ENCODE data around the gene MGAT4A. TPM values are rescaled to one million over a fixed set of nuclear protein-coding genes. Genes with fewer than 3 reads are reported as not detected.

Gene MGAT4A
- total RNA-seq, 1 experiment from 2014 or later: 23.0 TPM

GRCh38 chr2:98773169-98773568 lies 42.2 kb upstream of the MGAT4A start:
- intact Hi-C loops (cut with micrococcal nuclease; ENCODE audit: unreplicated experiment): no loop called here
- H3K27ac Mint-ChIP-seq (ENCODE audit: unreplicated experiment): no peak overlapping the region
- no TSS peak for BruUV-seq (replicated peaks)
- no peak for TF ChIP-seq CTCF (IDR thresholded peaks at IDR 0.05; ENCODE audit: unreplicated experiment)
- CTCF ChIA-PET: no interaction called here
- DNase-seq: no peak
- peaks cover 21% of the 10 kb centered on the region for H3K27me3 Mint-ChIP-seq (ENCODE audit: unreplicated experiment)
- H3K36me3 Mint-ChIP-seq (ENCODE audit: insufficient read depth, unreplicated experiment): no peaks in the 10 kb centered on the region
- no peaks in the 10 kb centered on the region for H3K9me3 Mint-ChIP-seq (ENCODE audit: low read depth, unreplicated experiment)
- H3K4me1 Mint-ChIP-seq (ENCODE audit: low read depth, unreplicated experiment): peaks cover 30% of the 10 kb centered on the region
- H3K4me3 Mint-ChIP-seq (ENCODE audit: low read depth, unreplicated experiment): no peak overlapping the region

GRCh38 chr2:98772536-98772935 lies 41.6 kb upstream of the MGAT4A start:
- intact Hi-C loops (cut with micrococcal nuclease; ENCODE audit: unreplicated experiment): no loop called here
- CTCF ChIA-PET: no interaction called here
- no peak for TF ChIP-seq CTCF (IDR thresholded peaks at IDR 0.05; ENCODE audit: unreplicated experiment)
- no peak for DNase-seq
- Mint-ChIP-seq H3K9me3 (ENCODE audit: low read depth, unreplicated experiment) (no peaks in the 10 kb centered on the region), H3K36me3 (ENCODE audit: insufficient read depth, unreplicated experiment) (no peaks in the 10 kb centered on the region), H3K27me3 (ENCODE audit: unreplicated experiment) (peaks cover 21% of the 10 kb centered on the region), H3K27ac (ENCODE audit: unreplicated experiment) (no peak overlapping the region), H3K4me1 (ENCODE audit: low read depth, unreplicated experiment) (peaks cover 35% of the 10 kb centered on the region), H3K4me3 (ENCODE audit: low read depth, unreplicated experiment) (no peak overlapping the region)
- BruUV-seq (replicated peaks): no TSS peak

GRCh38 chr2:98771721-98772524 lies 41.0 kb upstream of the MGAT4A start:
- no peak for DNase-seq
- intact Hi-C loops (cut with micrococcal nuclease; ENCODE audit: unreplicated experiment): no loop called here
- H3K27me3 Mint-ChIP-seq (ENCODE audit: unreplicated experiment): peaks cover 21% of the 10 kb centered on the region
- no peaks in the 10 kb centered on the region for H3K36me3 Mint-ChIP-seq (ENCODE audit: insufficient read depth, unreplicated experiment)
- no peak overlapping the region for H3K4me3 Mint-ChIP-seq (ENCODE audit: low read depth, unreplicated experiment)
- H3K27ac Mint-ChIP-seq (ENCODE audit: unreplicated experiment): no peak overlapping the region
- H3K9me3 Mint-ChIP-seq (ENCODE audit: low read depth, unreplicated experiment): no peaks in the 10 kb centered on the region
- no TSS peak for BruUV-seq (replicated peaks)
- H3K4me1 Mint-ChIP-seq (ENCODE audit: low read depth, unreplicated experiment): peaks cover 42% of the 10 kb centered on the region
- CTCF ChIA-PET: no interaction called here
- TF ChIP-seq CTCF (IDR thresholded peaks at IDR 0.05; ENCODE audit: unreplicated experiment): no peak

- H3K4me1 Mint-ChIP-seq (ENCODE audit: low read depth, unreplicated experiment): peaks cover 48% of the 10 kb centered on the region
- H3K36me3 Mint-ChIP-seq (ENCODE audit: insufficient read depth, unreplicated experiment): no peaks in the 10 kb centered on the region
- H3K9me3 Mint-ChIP-seq (ENCODE audit: low read depth, unreplicated experiment): no peaks in the 10 kb centered on the region
- CTCF ChIA-PET: no interaction called here
- H3K27me3 Mint-ChIP-seq (ENCODE audit: unreplicated experiment): peaks cover 21% of the 10 kb centered on the region
- no peak overlapping the region for H3K4me3 Mint-ChIP-seq (ENCODE audit: low read depth, unreplicated experiment)
- no TSS peak for BruUV-seq (replicated peaks)
- intact Hi-C loops (cut with micrococcal nuclease; ENCODE audit: unreplicated experiment): no loop called here
- no peak overlapping the region for H3K27ac Mint-ChIP-seq (ENCODE audit: unreplicated experiment)
- no peak for DNase-seq
- TF ChIP-seq CTCF (IDR thresholded peaks at IDR 0.05; ENCODE audit: unreplicated experiment): no peak
Observed at GRCh38 chr2:98771264-98771663, 40.3 kb upstream of the MGAT4A start.

Data from Calu3 (cell line).